ENCODE results near the gene WDR35. TPM values are rescaled to one million over a fixed set of nuclear protein-coding genes. Genes with fewer than 3 reads are reported as not detected.

WDR35 gene
- total RNA-seq, 1 donor, result 13.0 TPM

DNA sequence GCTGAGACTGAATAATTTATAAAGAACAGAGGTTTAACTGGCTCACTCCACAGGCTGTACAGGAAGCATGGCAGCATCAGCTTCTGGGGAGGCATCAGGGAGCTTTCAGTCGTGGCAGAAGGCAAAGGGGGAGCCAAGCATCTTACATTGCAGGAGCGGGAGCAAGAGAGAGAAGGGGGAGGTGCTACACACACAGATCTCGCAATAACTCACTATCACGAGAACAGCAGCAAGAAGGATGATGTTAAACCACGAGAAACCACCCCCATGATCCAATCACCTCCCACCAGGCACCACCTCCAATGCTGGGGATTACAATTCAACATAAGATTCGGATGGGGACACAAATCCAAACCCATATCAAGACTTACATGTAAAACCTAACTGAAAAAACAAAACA, 40.3 kb upstream of the WDR35 start:
- DNase-seq (ENCODE audit: low read depth), result no peak
- TF ChIP-seq, protein P1, sequence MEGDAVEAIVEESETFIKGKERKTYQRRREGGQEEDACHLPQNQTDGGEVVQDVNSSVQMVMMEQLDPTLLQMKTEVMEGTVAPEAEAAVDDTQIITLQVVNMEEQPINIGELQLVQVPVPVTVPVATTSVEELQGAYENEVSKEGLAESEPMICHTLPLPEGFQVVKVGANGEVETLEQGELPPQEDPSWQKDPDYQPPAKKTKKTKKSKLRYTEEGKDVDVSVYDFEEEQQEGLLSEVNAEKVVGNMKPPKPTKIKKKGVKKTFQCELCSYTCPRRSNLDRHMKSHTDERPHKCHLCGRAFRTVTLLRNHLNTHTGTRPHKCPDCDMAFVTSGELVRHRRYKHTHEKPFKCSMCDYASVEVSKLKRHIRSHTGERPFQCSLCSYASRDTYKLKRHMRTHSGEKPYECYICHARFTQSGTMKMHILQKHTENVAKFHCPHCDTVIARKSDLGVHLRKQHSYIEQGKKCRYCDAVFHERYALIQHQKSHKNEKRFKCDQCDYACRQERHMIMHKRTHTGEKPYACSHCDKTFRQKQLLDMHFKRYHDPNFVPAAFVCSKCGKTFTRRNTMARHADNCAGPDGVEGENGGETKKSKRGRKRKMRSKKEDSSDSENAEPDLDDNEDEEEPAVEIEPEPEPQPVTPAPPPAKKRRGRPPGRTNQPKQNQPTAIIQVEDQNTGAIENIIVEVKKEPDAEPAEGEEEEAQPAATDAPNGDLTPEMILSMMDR (IDR thresholded peaks at IDR 0.05; ENCODE audit: insufficient read depth, low read depth, low read length), result no peak
- H3K4me3 ChIP-seq (ENCODE audit: low read depth, low read length), result no peak overlapping the region

DNA sequence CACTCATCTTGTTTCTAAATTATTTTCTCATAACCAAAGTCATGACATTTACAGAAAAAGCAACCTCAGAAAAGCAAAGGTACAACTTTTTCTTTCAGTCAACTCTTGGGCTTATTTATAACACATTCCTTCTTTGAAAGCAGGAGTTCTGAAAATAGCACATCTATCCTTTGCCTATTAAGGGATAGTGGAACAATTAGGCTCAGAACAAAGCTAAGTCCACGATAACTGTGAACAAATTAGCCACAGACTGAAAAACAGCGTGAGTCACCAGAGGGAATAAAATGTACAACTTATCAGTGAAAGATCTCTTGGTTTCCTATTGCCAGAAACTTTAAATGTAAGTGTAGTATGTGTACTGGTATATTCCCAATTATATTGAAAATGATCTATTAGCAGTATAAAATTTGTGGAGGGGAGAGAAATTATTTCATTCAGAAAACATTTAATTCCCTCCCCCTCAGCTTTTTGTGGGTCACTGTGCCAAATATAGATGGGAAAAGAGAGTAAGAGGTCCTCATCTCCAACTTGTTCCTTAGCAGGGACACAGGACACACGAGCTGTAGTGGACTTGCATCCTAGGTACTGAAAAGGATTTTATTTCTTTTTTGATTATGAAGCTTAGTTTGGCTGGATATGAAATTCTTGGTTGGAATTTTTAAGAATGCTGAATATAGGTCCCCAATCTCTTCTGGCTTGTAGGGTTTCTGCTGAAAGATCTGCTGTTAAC, 38.0 kb upstream of the WDR35 start:
- peak; percentile 67 for DNase-seq (ENCODE audit: low read depth)
- TF ChIP-seq, protein P1 (IDR thresholded peaks at IDR 0.05; ENCODE audit: insufficient read depth, low read depth, low read length), result no peak

DNA sequence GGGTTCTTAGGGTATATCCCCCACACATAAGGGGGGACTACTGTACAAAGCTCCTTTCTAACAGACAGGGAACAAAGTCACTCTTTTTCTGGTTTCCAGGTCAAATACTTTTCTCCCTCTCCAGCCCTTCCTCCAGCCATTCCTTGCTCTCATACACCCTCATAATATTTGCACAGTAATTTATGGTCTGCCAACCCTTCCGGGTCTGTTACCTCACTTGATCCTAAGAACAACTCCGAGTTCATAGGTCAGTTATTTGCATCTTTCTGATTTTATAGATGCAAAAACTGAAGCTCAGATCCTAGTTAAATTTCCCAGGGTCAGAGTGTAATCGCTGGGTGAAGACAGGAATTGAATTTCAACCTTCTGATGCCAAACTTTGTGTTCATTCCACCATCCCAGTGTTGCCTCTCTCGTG, 37.4 kb upstream of the WDR35 start:
- no peak overlapping the region for H3K4me3 ChIP-seq (ENCODE audit: low read depth, low read length)
- peak; percentile 42 for DNase-seq (ENCODE audit: low read depth)
- TF ChIP-seq, protein P1 (IDR thresholded peaks at IDR 0.05; ENCODE audit: insufficient read depth, low read depth, low read length), result no peak

More for the DNA sequence above, 38.0 kb upstream of the WDR35 start:
- no peak overlapping the region for H3K4me3 ChIP-seq (ENCODE audit: low read depth, low read length)

DNA sequence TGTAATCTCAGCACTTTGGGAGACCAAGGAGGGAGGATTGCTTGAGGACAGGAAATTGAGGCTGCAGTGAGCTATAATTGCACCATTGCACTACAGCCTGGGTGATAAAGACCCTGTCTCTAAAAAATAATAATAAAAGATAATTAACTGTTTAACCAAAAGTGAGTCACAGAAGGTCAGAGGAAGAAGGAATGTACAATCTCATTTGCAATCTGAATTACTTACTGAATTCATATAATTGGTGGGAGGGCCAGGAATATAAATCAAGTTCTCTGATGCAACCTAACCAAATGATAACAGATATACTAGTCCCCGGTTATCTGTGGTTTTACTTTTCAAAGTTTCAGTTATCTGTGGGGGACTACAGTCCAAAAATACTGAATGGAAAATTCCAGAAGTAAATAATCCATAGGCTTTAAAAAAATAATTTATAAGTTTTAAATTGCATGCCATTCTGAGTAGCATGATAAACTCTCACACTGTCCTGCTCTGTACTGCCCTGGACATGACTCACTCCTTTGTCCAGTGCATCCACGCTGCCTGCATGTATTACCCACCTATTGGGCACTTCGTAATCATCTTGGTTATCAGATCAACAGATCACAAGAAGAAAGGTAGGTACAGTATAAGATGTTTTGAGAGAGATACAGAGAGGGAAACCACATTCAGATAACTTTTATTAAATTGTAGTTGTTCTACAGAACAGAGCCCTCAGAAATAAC, 35.3 kb upstream of the WDR35 start:
- TF ChIP-seq, protein P1 (IDR thresholded peaks at IDR 0.05; ENCODE audit: insufficient read depth, low read depth, low read length), result no peak
- DNase-seq (ENCODE audit: low read depth), result peak; percentile 55
- no peak overlapping the region for H3K4me3 ChIP-seq (ENCODE audit: low read depth, low read length)

DNA sequence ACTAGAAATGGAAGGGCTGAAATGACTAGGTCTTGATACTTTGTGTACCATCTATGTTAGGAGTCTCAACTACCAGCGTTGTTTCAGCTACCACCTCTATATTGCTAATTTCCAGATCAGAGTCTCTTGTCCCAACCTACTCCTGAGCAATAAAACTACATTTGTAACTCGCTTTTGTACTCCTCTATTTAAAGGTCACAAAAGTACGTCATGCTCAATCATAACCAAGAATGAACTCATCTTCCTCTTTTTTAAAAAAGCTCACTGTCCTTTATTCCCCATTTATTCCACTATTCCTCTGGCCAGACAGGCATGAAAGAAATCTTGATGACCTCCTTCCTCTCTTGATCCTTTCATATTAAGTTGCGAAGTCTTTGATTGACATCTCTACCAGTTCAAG, 33.8 kb upstream of the WDR35 start:
- TF ChIP-seq, protein P1 (IDR thresholded peaks at IDR 0.05; ENCODE audit: insufficient read depth, low read depth, low read length), result no peak
- no peak overlapping the region for H3K4me3 ChIP-seq (ENCODE audit: low read depth, low read length)
- DNase-seq (ENCODE audit: low read depth), result no peak

DNA sequence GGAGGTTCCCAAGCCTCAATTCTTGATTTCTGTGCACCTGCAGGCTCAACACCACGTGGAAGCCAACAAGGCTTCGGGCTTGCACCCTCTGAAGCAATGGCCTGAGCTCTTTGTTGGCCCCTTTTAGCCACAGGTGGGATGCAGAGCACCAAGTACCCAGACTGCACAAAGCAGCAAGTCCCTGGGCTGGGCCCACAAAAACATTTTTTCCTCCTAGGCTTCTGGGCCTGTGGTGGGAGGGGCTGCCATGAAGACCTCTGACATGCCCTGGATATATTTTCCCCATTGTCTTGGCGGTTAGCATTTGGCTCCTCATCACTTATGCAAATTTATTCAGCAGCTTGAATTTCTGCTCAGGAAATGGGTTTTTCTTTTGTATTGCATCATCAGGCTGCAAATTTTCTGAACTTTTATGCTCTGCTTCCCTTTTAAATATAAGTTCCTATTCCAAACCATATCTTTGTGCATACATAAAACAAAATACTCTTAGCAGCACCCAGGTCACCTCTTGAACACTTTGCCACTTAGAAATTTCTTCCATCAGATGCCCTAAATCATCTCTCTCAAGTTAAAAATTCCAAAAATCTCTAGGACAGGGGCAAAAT, 31.6 kb upstream of the WDR35 start:
- H3K4me3 ChIP-seq (ENCODE audit: low read depth, low read length), result no peak overlapping the region
- DNase-seq (ENCODE audit: low read depth), result no peak
- TF ChIP-seq, protein P1 (IDR thresholded peaks at IDR 0.05; ENCODE audit: insufficient read depth, low read depth, low read length), result no peak

Measured in fibroblast of villous mesenchyme (primary cell).